SU-DHL-6 (cell line): ENCODE measurements around the gene ZNF512B.

Experiments used
- CTCF ChIP-seq: fragments of 200-600 bp; sonication (generic); IDR thresholded peaks from one replicate; pipeline ENCODE4 v1.5.1; 2017; ENCODE audit warnings: antibody characterized with exemption, mild to moderate bottlenecking, low read length, moderate library complexity; ENCODE audit not compliant: insufficient read depth, poor library complexity, severe bottlenecking
- EZH2phosphoT487 ChIP-seq: fragments of 200-600 bp; sonication (generic), shearing (Covaris generic); conservative IDR thresholded peaks from 2 replicates; pipeline ENCODE4 v1.6.1; 2018; ENCODE audit warnings: mild to moderate bottlenecking, antibody characterized with exemption, low read length, moderate library complexity, mixed read lengths

GRCh38 chr20:63942969-63943807 lies 26.5 kb downstream of the ZNF512B start:
- TF ChIP-seq CTCF (no peak), EZH2phosphoT487 (no peak)
